ENCODE results near the gene KRT17.
"Not testable (repeated sequence)": the region's sequence is repeated elsewhere in the genome, so short reads cannot be mapped to it uniquely, and the experiment has no call there.

Gene KRT17

GRCh38 chr17:41619036-41619926 is 5.1 kb downstream of the KRT17 start:
- no peak for DNase-seq

GRCh38 chr17:41618341-41619035 is 5.9 kb downstream of the KRT17 start:
- no peak for DNase-seq

GRCh38 chr17:41617698-41618097 is 6.7 kb downstream of the KRT17 start:
- DNase-seq = no peak

- DNase-seq = no peak
These were observed 7.2 kb downstream of the KRT17 start for GRCh38 chr17:41617136-41617535.

GRCh38 chr17:41616486-41616885 is 7.9 kb downstream of the KRT17 start:
- not testable (repeated sequence) for DNase-seq

- DNase-seq = no peak
These were observed 8.9 kb downstream of the KRT17 start for GRCh38 chr17:41615454-41615853.

- not testable (repeated sequence) for DNase-seq
These were observed 9.6 kb downstream of the KRT17 start for GRCh38 chr17:41614767-41615166.

GRCh38 chr17:41614098-41614497 is 10.3 kb downstream of the KRT17 start:
- DNase-seq = no peak

GRCh38 chr17:41613277-41614082 is 10.9 kb downstream of the KRT17 start:
- DNase-seq = no peak

- not testable (repeated sequence) for DNase-seq
These were observed 11.8 kb downstream of the KRT17 start, which contains the start of gene KRT16 for GRCh38 chr17:41612376-41613160. KRT16 (minus strand) TSS chr17:41612767; CDS start chr17:41612688, 79 bp downstream.

GRCh38 chr17:41610965-41611640 is 13.3 kb downstream of the KRT17 start:
- no peak for DNase-seq

GRCh38 chr17:41610061-41610517 is 14.3 kb downstream of the KRT17 start:
- DNase-seq = peak; percentile 8

GRCh38 chr17:41606930-41607329 is 17.4 kb downstream of the KRT17 start:
- DNase-seq = not testable (repeated sequence)

GRCh38 chr17:41602524-41602923 is 21.9 kb downstream of the KRT17 start:
- DNase-seq = no peak

- no peak for DNase-seq
These were observed 24.1 kb downstream of the KRT17 start for GRCh38 chr17:41600318-41600717.

GRCh38 chr17:41599680-41600079 is 24.7 kb downstream of the KRT17 start:
- DNase-seq = no peak

GRCh38 chr17:41595585-41595984 is 28.8 kb downstream of the KRT17 start:
- no peak for DNase-seq

- no peak for DNase-seq
These were observed 29.9 kb downstream of the KRT17 start for GRCh38 chr17:41594363-41594915.

GRCh38 chr17:41593306-41593981 is 30.9 kb downstream of the KRT17 start:
- no peak for DNase-seq

GRCh38 chr17:41592601-41593305 is 31.6 kb downstream of the KRT17 start:
- no peak for DNase-seq

All from OCI-M1 (cell line).